ENCODE results near the gene KCNAB3.
"Not testable (repeated sequence)": the region's sequence is repeated elsewhere in the genome, so short reads cannot be mapped to it uniquely, and the experiment has no call there.

KCNAB3 gene

GRCh38 chr17:7929158-7930023 lies at the start of gene KCNAB3:
Gene KCNAB3, minus strand, starts transcription at chr17:7929856. Its CDS starts 421 bp downstream, at chr17:7929435.
- no peak for DNase-seq (ENCODE audit: low spot score)

- DNase-seq (ENCODE audit: low spot score): no peak
Measured at GRCh38 chr17:7977805-7978204, 48.1 kb upstream of the KCNAB3 start.

- no peak for DNase-seq (ENCODE audit: low spot score)
Measured at GRCh38 chr17:7977039-7977438, 47.4 kb upstream of the KCNAB3 start.

GRCh38 chr17:7974638-7975131 lies 45.0 kb upstream of the KCNAB3 start:
- no peak for DNase-seq (ENCODE audit: low spot score)

GRCh38 chr17:7972131-7972785 lies 42.6 kb upstream of the KCNAB3 start:
- no peak for DNase-seq (ENCODE audit: low spot score)

- no peak for DNase-seq (ENCODE audit: low spot score)
Measured at GRCh38 chr17:7971651-7972050, 42.0 kb upstream of the KCNAB3 start.

- DNase-seq (ENCODE audit: low spot score): no peak
Measured at GRCh38 chr17:7969433-7969832, 39.8 kb upstream of the KCNAB3 start.

- no peak for DNase-seq (ENCODE audit: low spot score)
Measured at GRCh38 chr17:7967751-7968150, 38.1 kb upstream of the KCNAB3 start.

- no peak for DNase-seq (ENCODE audit: low spot score)
Measured at GRCh38 chr17:7961421-7961820, 31.8 kb upstream of the KCNAB3 start.

- DNase-seq (ENCODE audit: low spot score): no peak
Measured at GRCh38 chr17:7959503-7960253, 30.0 kb upstream of the KCNAB3 start.

GRCh38 chr17:7956228-7956965 lies 26.7 kb upstream of the KCNAB3 start:
- no peak for DNase-seq (ENCODE audit: low spot score)

GRCh38 chr17:7955414-7956227 lies 26.0 kb upstream of the KCNAB3 start:
- DNase-seq (ENCODE audit: low spot score): no peak

- DNase-seq (ENCODE audit: low spot score): not testable (repeated sequence)
Measured at GRCh38 chr17:7953266-7953665, 23.6 kb upstream of the KCNAB3 start.

GRCh38 chr17:7951143-7951792 lies 21.6 kb upstream of the KCNAB3 start:
- no peak for DNase-seq (ENCODE audit: low spot score)

- no peak for DNase-seq (ENCODE audit: low spot score)
Measured at GRCh38 chr17:7950578-7950977, 20.9 kb upstream of the KCNAB3 start.

GRCh38 chr17:7947651-7948050 lies 18.0 kb upstream of the KCNAB3 start:
- DNase-seq (ENCODE audit: low spot score): no peak

GRCh38 chr17:7946441-7946840 lies 16.8 kb upstream of the KCNAB3 start:
- no peak for DNase-seq (ENCODE audit: low spot score)

GRCh38 chr17:7945651-7946050 lies 16.0 kb upstream of the KCNAB3 start:
- no peak for DNase-seq (ENCODE audit: low spot score)

GRCh38 chr17:7944326-7944725 lies 14.7 kb upstream of the KCNAB3 start:
- no peak for DNase-seq (ENCODE audit: low spot score)

GRCh38 chr17:7943291-7943690 lies 13.6 kb upstream of the KCNAB3 start:
- no peak for DNase-seq (ENCODE audit: low spot score)

Measured in kidney tubule cell (primary cell).